Medulla oblongata (tissue), 1 donor: ENCODE results near the gene TOMM22.

Source experiments
- DNase-seq: peaks from one replicate; pipeline ENCODE4 v3.0.0-alpha.2; 2015; ENCODE audit errors: extremely low spot score

TOMM22 gene

DNA sequence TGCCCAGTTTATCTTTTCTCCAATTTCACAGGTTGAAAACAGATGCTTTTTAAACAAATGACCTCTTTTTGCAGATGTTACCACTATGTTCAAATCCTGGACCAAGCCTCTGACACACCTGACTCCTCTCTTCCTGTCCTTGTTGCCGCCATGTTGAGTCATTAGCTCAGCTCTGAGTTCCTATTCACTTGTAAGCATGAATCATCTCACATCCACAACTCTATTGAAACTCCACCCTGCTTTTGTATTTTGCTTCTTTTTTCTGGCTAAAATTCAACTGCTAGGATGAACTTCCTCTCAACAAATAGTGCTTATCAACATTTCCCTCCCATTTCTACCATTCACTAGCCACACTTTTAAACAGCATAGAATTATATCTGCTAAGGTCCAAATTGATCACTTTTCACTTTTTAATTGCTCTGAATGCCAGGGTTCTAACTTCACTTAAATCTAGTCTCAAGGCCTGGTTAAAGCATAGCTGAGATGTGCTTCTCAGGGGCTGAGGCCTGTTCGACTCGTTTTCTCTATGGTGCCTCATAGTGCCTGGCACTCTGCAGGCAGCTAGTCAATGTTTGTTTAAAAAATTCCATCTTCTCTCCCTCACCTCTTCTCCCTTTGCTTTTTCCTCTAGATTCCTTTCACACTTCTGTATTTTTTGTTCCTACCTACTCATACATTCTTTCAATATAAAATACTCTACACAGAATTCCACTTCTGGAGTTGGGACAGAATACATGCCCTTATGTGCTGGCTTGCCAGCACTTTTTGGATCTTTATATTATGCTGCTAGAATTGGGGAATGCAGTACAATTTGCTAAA, 15.1 kb downstream of the TOMM22 start:
- DNase-seq: peak; percentile 53

DNA sequence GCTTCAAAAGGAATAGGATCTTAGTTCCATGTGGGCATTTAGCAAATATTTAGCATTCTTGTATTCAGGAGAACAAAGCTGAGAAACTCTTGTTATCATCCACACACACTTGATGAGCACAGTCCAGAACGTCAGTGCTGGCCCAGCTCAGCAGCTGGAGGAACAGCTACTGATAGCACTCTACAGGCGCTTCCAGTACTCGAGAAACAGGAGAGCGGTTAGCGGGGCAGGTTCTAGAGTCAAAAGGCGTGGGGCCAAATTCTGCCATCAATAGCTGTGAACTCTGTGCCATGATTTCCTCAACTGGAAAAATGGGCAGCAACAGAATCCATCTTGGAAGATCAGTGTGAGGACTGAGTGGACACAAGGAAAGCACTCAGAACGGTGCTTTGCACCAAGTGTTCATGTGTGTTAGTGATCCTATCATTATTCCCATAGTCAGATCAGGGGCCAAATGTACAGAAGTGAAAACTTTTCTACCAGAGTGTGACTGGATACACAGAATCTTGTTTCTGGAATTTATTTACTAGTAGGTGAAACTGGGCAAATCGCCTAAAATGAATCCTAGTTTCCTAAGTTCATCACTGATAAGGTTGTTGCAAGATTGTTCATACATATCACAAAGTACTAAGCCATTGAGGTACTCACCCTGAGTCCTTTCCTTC, 15.8 kb downstream of the TOMM22 start:
- DNase-seq: peak; percentile 50

DNA sequence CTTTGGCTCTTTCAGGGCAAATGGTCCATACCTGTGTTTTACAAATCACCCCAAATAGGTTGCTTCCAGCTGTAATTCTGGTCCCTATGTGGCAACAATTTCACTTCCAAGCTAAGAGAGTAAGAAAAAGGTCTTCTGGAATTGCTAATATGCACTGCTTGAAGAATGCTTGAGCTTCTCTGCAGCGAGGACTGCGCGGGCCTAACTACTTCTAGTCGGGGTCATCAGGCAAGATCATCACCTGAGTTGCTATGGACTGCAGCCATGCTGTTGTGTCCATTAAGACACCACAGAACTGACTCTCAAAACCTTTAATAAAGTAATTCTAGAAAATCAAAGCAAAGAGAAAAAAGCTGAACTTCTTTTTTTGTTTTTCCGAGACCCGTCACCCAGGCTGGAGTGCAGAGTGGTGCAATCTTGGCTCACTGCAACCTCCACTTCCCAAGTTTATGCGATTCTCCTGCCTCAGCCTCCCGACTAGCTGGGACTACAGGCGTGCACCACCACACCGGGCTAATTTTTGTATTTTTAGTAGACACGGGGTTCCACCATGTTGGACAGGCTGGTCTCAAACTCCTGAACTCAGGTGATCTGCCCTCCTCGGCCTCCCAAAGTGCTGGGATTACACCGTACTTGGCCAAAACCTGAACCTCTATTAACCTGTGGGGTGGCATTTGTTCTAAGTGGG, 16.8 kb downstream of the TOMM22 start:
- DNase-seq: no peak

DNA sequence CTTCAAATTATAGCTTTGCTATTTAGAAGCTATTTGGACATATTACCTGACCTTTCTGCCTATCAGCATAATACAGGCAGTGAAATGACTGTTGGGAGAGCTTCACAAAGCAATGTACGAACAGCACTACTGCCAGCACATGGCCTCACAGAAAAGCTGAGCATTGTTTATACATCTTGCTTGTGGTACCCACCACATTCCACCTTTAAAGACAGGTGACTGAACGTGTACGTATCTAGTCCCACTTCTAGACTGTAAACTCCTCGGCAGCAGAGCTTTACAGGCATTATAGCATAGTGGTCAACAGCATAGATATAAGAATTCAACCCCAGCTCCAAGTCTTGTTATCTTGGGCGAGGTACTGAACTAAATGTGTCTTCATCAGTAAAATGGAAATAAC, 17.4 kb downstream of the TOMM22 start:
- DNase-seq: no peak

DNA sequence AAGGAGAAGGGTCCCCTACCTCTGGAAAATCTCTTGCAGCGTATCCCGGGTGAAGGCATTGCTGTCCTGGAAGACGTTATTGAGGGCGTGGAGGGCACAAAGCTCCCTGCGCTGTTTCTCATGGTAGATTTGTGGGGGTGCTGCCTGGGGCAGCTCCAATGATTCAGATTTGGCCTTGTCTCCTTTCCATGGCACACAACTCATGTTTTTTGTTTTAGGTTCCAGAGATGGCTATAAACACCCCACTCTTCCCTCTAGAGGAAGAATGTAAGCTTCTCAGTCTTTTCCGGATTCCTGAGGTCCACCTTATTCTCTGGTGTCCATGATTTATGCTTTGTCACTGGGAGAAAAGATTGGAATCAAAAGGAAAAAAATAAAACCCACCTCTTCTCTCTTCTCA, 18.0 kb downstream of the TOMM22 start:
- peak; percentile 44 for DNase-seq

DNA sequence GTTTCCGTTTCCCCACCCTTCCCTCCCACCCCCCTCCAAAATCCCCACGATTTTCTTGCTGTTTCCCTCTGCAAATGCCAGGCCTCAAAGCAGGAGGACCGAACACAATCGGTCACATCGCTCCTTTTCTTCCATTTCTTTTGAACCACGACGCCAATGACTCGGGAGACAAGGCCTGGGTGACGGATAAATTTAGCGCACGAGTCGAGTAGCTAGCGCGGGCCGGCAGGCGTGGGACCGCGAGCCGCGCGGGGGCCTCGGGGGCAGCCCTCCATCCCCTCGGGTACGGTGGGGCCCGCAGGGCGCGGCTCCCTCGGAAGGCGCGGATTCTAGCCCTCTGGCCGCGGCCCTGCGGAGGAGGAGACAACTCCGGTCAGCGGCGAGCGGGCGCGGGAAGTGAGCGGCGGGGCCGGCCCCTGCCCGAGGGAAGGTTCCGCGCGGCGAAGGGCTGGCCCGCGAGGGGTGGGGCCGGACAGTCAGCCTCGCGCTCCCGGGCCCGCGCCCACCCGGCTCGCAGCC, 18.6 kb downstream of the TOMM22 start:
- DNase-seq: peak; percentile 42

DNA sequence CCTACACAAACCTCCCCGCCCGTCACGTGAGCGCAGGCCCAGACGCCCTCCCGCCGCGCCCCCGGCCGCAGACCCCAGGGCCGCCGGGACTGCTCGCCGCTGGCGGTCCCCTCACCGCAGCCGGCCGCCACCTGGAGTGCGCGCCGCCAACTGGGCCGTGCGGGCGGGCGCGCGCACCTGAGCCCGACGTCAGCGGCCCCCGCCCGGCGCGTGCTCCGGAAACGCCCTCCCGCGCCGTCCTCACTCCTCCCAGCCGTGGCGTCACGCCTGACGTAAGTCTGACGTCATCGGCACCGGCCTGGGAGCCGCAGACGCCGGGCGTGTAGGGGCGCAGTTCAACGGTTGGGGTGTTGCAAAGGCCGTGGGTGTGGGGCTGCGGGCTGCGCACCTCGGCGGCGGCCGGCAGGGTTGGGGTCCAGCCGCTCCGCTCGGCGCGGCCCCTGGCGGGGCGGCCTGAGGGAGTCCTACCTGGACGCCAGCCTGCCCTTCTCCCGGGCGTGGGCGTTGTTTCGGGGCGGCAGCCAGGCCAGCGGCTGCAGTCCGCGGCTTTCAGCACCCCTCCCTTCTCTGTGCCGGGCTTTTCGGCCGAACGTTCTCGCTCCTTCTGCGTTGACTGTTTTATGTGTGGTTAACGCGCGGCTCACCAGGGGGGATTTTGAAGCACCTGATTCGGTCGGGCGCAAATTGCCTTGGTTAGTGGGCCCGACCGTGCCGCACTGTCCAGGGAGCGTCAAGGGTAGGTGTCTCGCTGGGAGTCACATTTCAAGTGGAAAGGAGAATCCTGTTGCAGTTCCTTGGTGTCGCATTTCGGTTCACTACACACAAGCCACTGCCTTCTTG, 19.3 kb downstream of the TOMM22 start, which contains the start of gene JOSD1:
Gene JOSD1, minus strand, starts transcription at position 155 of the 840 bp plus-strand sequence. CDS start 956 bp downstream, outside the sequence.
- peak; percentile 96 for DNase-seq

DNA sequence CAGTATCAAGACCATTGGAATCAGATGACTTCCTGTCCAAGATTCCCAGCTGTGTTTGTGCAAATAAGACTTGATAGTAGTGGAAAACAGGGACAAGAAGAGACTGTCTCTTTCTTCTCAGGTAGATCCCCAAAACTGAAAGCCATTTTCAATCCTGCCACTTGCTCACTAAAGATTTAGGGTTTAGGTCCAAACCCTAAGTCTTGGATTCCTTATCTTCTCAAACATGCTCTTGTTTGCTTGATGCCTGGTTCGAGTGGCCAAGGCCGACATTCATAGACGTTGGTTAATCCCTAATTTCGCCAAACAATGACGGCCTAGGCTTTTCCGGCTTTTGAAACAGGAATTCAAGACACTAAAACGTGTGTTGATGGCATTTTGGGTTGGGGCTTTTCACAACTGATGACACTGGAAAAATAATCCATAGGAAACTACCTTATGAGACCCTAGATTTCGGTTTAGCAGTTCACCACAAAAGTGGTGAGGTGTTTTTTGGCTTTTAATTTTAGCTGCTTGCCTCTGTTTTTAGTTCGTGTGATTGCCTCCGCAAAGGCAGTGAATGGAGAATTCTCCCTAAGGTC, 23.0 kb downstream of the TOMM22 start:
- DNase-seq: no peak

DNA sequence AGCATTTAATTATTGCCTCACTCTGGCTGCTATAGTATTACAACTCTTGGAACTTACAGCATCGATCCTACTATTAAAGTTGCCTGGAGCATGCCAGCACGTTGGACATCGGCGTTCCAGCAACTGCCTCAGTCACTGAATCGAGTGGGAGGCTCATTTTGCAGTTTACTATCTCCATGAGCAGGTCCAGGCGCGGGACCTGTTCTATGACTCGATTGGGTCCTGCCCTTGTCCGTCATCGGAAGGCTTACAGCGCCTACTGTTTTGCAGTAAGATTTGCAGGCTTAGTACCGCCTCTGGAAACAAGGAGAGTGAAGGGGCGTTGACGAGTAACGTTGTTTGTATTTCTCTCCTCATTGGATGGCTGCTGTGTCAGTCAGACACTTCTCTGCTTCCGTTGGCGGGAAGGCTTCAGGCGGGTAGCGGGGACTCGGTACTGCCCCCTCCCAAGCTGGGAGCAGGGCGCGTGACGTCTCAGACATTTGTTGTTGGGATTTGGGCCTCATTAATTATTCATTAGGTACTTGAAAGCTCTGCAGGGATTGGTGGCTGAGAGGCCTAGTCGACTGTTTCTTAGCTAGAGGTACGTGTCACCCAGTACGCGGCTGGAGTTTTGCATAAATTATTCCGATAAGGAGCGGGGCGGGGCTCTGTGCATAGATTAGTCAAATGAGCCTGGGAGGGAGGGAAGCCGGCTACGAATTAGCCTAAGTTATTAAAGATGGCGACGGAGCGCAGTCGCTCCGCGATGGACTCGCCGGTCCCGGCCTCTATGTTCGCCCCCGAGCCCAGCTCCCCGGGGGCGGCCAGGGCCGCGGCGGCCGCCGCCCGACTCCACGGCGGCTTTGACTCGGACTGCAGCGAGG, 23.7 kb downstream of the TOMM22 start, which contains the start of gene GTPBP1:
Gene GTPBP1, plus strand, starts transcription at position 710 of the 866 bp plus-strand sequence. Its CDS starts 12 bp downstream, at position 722.
- DNase-seq: peak; percentile 100

DNA sequence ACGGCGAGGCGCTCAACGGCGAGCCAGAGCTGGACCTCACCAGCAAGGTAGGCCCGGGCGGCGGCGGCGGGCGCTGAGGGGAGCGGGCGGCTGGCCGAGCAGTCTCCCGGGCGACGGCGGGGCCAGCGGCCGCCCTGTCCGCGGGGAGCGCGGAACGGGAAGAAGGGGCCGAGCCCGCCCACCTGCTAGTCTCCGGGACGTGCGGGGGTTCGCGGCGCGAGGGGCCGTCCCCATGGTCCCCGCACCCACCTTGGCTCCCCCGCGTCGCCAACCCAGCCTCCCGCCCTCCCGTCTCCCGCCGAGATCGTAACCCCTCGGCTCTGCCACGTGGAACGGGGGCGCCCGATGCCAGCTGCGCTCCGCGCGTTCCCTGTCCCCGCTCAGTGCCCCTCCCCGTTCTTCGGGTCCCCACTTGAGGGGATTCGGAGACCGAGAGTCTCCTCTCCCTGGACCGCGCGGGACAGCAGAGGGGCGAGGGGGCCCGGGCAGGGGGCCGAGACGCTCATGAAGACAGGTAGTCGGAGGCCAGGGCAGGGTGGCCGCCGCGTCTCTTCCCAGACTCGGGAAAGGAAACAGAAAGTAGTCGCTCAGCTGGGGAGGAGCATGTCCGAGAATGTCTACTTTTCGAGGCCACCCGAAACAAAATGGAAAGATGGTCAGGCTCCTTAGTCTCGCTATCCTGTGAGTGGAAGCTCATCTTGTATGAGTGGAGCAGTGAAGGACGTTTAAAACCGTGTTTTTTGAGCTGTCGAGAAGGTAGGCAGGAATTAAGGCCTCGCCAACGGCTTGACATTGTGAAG, 24.5 kb downstream of the TOMM22 start:
- DNase-seq: peak; percentile 42

DNA sequence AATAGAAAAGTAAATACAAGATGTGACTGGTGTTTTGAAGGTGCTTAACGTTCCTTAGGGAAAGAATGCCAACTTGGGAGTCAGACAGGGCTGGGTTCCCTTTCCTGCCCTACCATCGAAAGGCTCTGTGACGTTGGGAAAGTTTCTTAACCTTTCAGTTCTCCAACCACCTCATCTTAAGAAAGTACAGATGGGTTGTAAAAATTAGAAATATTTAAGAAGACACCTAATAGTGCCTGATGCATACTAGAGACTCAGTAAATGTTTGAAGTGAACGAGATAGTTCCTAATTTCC, 25.1 kb downstream of the TOMM22 start:
- no peak for DNase-seq

DNA sequence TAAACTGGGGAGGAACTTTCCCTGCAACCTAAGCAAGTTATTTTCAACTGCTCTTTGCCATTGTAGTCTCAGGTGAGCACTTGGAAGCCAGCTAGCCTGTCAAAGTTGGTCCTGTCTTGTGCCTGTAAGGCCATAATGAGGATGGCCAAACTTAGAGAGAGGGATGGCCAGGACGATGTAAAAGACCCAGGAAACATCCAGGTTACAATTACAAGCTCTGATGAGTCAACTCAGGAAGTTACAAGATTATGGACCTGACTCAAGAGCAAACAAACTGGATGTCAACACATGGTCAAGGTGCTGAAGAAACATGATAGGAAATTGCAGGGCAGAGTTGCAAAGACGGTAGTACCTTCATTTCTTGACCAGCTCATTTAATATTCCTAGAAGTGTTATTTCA, 25.6 kb downstream of the TOMM22 start:
- no peak for DNase-seq

DNA sequence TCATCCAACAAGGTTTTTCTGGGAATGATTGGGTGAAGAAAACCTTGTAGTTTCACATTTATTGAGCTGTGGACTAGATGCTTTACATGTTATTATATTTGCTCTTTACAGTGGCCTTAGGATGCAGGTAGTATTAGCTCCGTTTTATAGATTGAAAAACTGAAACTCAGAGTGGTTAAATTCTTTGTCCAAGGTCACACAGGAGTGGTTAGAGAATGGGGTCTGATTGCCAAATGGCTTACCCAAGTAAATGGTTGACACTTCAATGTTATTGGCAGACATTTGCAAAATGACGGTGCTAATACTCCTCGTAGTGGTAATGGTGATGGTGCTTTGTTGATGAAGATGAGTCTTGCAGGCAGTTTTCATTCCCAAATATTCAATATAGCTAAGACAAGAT, 26.2 kb downstream of the TOMM22 start:
- no peak for DNase-seq

DNA sequence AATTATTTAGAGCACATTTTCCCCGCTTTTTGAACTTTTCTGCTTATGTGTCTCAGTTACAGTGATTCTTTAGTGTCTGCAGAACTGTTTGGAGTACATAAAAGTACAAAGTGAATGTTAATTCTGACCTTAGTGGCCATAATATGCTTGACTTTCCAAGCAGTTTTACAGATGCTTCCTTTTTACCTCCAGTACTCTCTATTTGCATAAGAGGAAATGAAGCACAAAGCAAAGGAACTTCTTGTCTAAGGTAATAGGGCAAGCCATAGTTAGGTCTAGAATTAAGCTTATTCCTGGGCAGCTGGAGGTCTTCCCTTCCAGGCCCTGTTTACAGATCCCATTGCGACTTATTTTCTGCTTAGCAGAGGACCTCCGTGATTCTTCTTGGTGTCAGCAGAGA, 27.5 kb downstream of the TOMM22 start:
- no peak for DNase-seq

DNA sequence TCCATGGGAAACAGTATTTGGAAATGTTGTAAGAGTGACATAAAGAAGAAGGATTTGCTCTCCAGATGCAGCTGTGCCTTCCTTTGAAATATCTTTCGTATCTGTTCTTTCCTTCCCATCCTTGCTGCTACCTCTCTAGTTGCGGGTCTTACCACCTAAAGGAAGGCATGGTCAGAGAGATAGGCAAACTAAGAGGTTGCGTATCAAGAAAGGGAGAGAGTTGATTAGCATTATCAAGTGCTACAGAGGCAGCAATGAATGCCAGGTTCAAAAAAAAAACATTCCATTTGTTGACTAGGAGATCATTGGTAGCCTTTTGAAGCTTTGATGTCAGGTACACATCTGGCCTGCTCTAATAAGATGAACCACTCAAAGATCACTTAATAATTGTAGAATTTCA, 28.6 kb downstream of the TOMM22 start:
- no peak for DNase-seq

DNA sequence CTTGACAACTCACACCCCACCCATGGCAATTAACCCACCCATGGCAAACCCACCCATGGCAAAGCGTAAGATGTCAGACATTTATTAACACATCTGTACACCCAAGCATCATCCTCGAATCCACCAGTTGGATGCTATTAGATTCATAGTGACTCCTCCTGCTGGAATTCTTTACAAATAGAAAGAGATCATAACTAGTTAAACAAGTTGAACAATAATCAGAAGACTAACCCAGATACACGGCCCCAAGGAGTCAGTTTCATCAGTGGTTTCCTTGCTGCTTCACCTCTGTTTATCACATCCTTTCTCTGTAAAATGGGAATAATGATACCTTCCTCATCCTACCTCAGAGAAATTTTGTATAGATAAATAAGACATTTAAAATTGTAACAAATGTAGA, 29.1 kb downstream of the TOMM22 start:
- no peak for DNase-seq

DNA sequence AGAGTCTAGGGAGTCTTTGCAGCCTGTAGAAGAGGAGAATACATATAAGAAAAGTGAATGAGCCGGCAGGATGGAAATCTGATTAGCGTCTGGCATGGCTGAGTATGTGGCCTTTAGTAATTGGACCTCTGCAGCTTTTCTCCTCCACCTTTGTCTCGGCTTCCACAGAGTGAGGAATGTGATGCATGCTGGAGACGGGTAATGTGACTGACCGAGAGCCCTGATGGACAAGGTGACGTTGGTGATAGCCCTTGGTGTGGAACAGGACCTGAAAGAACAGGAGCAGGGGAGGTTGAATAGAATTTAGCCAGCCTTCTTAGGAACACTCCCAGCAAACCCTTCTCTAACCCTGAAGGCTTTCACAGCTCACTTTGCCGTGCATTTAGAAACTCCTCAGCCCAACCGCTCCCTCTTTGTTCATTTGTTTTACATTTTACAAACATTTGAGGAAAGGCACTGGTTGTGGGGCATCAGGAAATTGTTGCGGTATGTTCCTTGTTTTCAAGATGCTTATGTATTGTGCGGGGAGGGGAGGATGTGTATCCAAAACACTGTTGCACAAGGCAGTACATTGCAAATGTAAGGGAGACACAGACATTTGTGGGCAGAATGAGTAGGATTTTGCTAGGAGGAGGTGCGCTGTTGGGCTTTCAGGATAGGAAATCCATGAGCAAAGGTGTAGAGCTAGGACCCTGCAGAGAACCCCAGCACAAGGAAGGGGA, 30.9 kb downstream of the TOMM22 start:
- DNase-seq: no peak

DNA sequence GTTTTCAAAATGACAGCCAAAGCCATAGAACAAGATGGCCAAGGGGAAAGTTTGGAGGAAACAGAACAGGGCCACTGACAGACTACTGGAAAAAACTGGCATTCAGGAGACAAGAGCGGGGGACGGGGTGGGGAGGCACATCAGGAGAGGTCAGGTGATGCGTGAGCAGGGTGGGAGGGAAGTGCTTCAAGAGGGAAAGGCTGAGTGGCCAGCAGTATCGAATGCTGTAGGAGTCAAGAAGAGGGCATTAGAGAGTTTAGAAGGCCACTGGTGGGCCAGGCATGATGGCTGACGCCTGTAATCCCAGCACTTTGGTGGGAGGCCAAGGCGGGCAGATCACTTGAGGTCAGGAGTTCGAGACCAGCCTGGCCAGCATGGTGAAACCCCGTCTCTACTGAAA, 32.2 kb downstream of the TOMM22 start:
- no peak for DNase-seq
